ENCODE results near the gene STXBP1. TPM values are rescaled to one million over a fixed set of nuclear protein-coding genes. Genes with fewer than 3 reads are reported as not detected.

Gene STXBP1
- total and polyA plus RNA-seq, 2 donors (not counting 1 experiment from before 2014, with no cell fraction given) = 25.6 to 36.0 TPM

- no peaks in the 10 kb centered on the region for H3K27me3 ChIP-seq (ENCODE audit: control insufficient read depth, insufficient read depth, low read length)
- H3K4me1 ChIP-seq (ENCODE audit: control insufficient read depth, extremely low read depth, insufficient read depth, low read length) = peaks cover 7% of the 10 kb centered on the region
- no peaks in the 10 kb centered on the region for H3K79me2 ChIP-seq (ENCODE audit: control insufficient read depth, insufficient read depth, low read length)
- no peak overlapping the region for H3K4me2 ChIP-seq (ENCODE audit: extremely low read depth, insufficient read depth, low read length)
- H3K4me3 ChIP-seq (replicated peaks in 1 of 4; ENCODE audit: control extremely low read depth in 1 of 4, insufficient read depth in 1 of 4, low read depth in 3 of 4, low read length in 4 of 4) = no peak overlapping the region
- no peak overlapping the region for H3K9ac ChIP-seq (ENCODE audit: insufficient read depth, low read length)
- H4K20me1 ChIP-seq (ENCODE audit: control insufficient read depth, extremely low read depth, insufficient read depth, low read length) = no peaks in the 10 kb centered on the region
- H3K9me3 ChIP-seq (ENCODE audit: control insufficient read depth, insufficient read depth, low read depth, low read length) = no peaks in the 10 kb centered on the region
- H2AFZ ChIP-seq (ENCODE audit: low read length) = no peak overlapping the region
- no peak overlapping the region for H3K27ac ChIP-seq (ENCODE audit: insufficient read depth, low read length)
- no peak for DNase-seq (ENCODE audit: low read depth in 2 of 2)
- TF ChIP-seq EZH2 (IDR thresholded peaks at IDR 0.05; ENCODE audit: low read length, missing control alignments) (no peak), CTCF (conservative IDR thresholded peaks at IDR 0.05 in 1 of 2, IDR thresholded peaks at IDR 0.05 in 1 of 2; ENCODE audit: low read depth in 1 of 2, low read length in 2 of 2) (no peak)
- peaks cover 1% of the 10 kb centered on the region for H3K36me3 ChIP-seq (ENCODE audit: control insufficient read depth, insufficient read depth, low read length)
Measured at GRCh38 chr9:127712867-127713266, 100.8 kb downstream of the STXBP1 start.

- TF ChIP-seq EZH2 (IDR thresholded peaks at IDR 0.05; ENCODE audit: low read length, missing control alignments) = no peak
- Histone ChIP-seq H4K20me1 (ENCODE audit: control insufficient read depth, extremely low read depth, insufficient read depth, low read length) (no peaks in the 10 kb centered on the region), H3K9ac (ENCODE audit: insufficient read depth, low read length) (peak overlapping the region; percentile 13), H3K79me2 (ENCODE audit: control insufficient read depth, insufficient read depth, low read length) (no peaks in the 10 kb centered on the region), H2AFZ (ENCODE audit: low read length) (no peak overlapping the region), H3K27ac (ENCODE audit: insufficient read depth, low read length) (no peak overlapping the region), H3K4me2 (ENCODE audit: extremely low read depth, insufficient read depth, low read length) (peak overlapping the region; percentile 88), H3K36me3 (ENCODE audit: control insufficient read depth, insufficient read depth, low read length) (peaks cover 1% of the 10 kb centered on the region), H3K9me3 (ENCODE audit: control insufficient read depth, insufficient read depth, low read depth, low read length) (no peaks in the 10 kb centered on the region), H3K27me3 (ENCODE audit: control insufficient read depth, insufficient read depth, low read length) (no peaks in the 10 kb centered on the region), H3K4me3 (replicated peaks in 1 of 4; ENCODE audit: control extremely low read depth in 1 of 4, insufficient read depth in 1 of 4, low read depth in 3 of 4, low read length in 4 of 4) (peak overlapping the region; percentile 29 to 88 (median 40)), H3K4me1 (ENCODE audit: control insufficient read depth, extremely low read depth, insufficient read depth, low read length) (peaks cover 7% of the 10 kb centered on the region)
- no peak for DNase-seq (ENCODE audit: low read depth in 2 of 2)
Measured at GRCh38 chr9:127714020-127714750, 102.1 kb downstream of the STXBP1 start.

- no peaks in the 10 kb centered on the region for H4K20me1 ChIP-seq (ENCODE audit: control insufficient read depth, extremely low read depth, insufficient read depth, low read length)
- peak overlapping the region; percentile 75 for H3K9ac ChIP-seq (ENCODE audit: insufficient read depth, low read length)
- H3K27me3 ChIP-seq (ENCODE audit: control insufficient read depth, insufficient read depth, low read length) = no peaks in the 10 kb centered on the region
- H3K36me3 ChIP-seq (ENCODE audit: control insufficient read depth, insufficient read depth, low read length) = peaks cover 1% of the 10 kb centered on the region
- peak overlapping the region; percentile 94 for H3K4me2 ChIP-seq (ENCODE audit: extremely low read depth, insufficient read depth, low read length)
- peak overlapping the region; percentile 82 for H3K27ac ChIP-seq (ENCODE audit: insufficient read depth, low read length)
- H3K4me1 ChIP-seq (ENCODE audit: control insufficient read depth, extremely low read depth, insufficient read depth, low read length) = peaks cover 7% of the 10 kb centered on the region
- H3K4me3 ChIP-seq (replicated peaks in 1 of 4; ENCODE audit: control extremely low read depth in 1 of 4, insufficient read depth in 1 of 4, low read depth in 3 of 4, low read length in 4 of 4) = peak overlapping the region; percentile 71 to 88 (median 82)
- no peaks in the 10 kb centered on the region for H3K79me2 ChIP-seq (ENCODE audit: control insufficient read depth, insufficient read depth, low read length)
- DNase-seq (ENCODE audit: low read depth in 2 of 2) = no peak
- H3K9me3 ChIP-seq (ENCODE audit: control insufficient read depth, insufficient read depth, low read depth, low read length) = no peaks in the 10 kb centered on the region
- TF ChIP-seq CTCF (conservative IDR thresholded peaks at IDR 0.05 in 1 of 2, IDR thresholded peaks at IDR 0.05 in 1 of 2; ENCODE audit: low read depth in 1 of 2, low read length in 2 of 2) (no peak), EZH2 (IDR thresholded peaks at IDR 0.05; ENCODE audit: low read length, missing control alignments) (no peak)
- peak overlapping the region; percentile 1 for H2AFZ ChIP-seq (ENCODE audit: low read length)
Measured at GRCh38 chr9:127714951-127715469, 102.9 kb downstream of the STXBP1 start.

Data from fibroblast of lung (primary cell).